HG03108 (cell line): ENCODE data around the gene LPP.

Experiments
- ATAC-seq: cut with Tn5 transposase; IDR thresholded peaks from one replicate; pipeline ENCODE4 v1.9.1; 2021; ENCODE audit warnings: moderate library complexity; ENCODE audit not compliant: unreplicated experiment

The LPP gene

DNA sequence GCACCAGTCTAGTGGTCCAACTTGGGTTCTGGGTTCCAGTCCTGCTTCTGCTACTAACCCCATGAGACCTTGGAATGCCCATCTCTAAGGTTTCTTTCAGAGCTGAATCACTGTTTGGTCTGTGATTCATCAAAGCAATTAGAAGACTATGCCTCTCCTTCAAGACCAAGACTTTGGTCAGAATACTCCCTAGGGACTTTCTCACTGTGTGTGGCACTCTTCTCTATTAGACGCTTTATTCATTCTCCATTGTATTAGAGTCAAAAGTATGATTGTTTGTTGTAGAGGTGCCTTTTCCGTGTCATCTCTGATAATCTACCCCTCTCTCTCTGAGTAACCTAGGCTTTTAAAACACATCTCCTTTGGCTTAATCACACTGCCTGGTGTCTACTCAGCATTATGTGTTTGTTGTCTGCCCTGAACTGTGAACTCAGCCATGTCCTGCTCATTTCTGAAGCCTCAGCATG lies 90.5 kb downstream of the LPP start:
- ATAC-seq = no peak

DNA sequence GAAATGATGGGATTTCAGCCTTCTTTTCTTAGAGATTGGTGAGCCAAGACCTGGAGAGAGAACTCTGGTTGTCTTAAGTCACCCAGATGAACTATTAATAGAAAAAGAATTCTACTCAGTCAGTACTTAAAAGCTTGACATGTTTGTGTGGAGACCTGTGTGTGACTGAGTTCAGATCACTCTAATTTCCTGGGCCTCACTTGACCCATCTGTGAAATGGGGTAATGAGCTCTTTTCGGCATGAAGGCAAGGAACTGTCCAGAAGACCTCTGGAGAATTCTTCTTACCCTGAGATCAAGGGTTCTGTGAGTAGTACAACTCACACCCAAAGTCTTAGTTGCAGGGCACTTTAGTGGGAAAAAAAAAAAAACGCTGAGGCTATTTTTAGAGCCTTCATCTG lies 92.9 kb downstream of the LPP start:
- ATAC-seq = no peak

DNA sequence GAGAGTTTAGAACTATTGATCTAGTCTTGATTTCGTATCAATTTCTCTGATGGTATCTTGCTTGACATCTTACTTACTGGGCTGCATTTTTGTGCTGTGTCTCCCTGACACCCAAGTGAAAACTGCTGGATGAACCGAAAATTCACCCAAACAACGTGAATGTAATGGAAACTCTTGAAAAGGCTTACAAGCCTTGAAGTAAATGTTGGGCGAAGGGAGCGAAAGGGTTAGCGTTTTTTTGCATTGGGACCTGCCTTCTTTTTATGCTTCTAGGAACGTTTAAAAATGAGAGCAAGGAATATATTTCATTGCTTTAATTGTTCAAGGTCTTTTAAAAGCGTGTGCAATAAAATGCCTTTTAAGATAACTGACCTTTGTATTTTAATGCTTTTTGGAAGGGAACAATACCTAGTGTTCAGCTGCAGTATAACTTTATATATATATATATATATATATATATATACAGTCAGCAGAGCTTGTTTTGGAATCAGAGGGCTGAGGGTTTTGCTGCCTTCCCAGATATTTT lies 94.1 kb downstream of the LPP start:
- ATAC-seq = no peak

DNA sequence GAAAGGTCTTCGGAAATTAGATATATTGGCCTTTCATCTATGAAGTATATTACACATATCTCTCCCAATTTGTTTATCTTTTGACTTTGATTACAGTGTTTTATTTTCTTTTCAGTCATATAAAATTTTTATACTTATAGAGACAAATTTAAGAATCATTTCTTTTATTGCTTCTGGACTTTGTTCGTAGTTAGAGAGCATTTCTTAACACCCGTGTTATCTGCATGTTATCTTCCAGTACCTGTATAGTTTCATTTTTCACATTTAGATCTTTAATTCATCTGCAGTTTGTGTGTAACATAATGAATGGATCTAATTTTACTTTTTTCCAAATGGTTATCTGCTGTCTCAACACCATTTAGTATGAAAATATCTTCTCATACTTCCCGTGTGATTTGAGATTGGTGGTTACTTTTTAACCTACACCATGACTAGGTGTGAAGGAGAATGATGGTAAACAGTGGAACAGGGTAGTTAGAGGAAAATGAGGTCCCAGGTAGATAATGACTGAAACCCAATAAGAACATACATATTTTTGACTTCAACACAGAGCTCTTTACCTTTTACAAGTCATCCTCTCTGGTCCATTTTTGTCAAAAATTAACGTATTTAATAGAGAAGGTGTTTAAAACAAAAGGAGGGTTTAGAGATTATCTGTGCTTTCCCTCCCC lies 99.3 kb downstream of the LPP start:
- ATAC-seq = no peak

DNA sequence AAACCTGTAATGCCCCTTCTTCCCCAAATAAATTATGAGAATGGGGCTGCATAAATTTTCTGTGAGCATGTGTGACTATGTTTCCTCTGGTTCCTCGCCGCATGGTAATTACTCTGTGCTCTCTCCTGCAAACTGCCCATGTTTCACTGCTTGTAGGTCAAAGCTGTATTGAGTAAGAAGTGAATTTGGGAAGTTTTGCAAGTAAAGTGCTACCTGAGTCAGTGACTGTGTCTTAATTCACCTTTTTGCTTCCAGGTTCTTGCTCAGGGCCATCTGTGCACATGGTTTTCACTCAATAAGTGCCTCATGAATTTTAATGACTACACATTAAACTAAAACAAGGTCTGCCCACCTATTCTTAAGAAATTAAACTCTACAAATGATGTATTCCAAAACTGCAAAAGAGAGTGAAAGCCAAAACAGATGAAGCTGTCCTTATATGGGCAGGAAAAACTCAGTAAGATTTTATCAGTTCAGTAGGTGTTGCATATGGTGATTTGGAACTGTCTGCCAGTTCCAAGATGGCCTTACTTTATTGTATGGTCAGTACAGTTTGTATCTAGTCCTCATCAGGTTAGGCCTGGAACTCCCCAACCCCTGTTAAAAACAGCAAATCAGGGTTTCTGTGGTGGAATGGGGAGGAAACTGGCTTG lies 100.0 kb downstream of the LPP start:
- no peak for ATAC-seq

DNA sequence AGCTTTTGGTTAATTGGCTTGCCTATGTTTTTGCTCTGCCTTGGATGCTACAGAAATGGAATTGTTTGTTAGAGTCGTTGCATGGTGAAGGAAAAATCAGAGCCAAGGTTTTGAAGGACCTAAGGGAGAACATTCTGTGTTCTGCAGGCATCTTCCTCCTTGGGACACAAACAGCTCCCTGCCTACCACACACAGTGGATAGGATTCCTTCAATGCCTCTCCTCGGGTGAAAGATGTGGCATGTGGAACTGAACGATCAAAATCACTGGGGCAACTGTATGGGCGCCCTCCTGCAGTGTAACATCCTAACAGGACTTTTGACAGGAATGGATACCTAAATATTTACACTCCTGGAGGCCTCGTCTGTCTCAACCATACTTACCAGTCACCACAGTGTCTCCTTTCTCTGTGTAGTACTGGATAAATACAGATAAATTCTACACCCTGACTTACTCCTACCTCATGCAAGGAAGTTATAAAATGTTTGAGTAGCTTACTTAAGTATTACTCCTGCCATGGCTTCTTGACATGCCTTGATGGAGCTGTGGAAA lies 100.6 kb downstream of the LPP start:
- no peak for ATAC-seq

DNA sequence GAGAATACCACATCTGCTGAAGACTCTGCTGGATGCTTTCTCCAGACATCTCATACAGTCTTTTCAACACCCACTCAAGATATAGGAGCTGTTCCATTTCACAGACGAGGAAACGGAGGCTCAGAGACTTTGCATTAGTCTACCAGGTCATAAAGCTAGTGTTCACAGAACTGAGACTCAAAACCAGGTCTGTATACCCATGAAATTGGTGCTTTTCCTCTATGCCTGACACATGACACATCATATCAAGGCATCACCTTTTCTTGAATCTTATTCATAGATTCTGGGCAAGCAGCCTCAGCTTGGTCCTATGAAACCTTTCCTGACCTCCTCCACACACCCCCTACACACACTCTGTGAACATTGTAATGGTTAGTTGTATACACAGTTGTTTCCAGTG lies 101.2 kb downstream of the LPP start:
- no peak for ATAC-seq

DNA sequence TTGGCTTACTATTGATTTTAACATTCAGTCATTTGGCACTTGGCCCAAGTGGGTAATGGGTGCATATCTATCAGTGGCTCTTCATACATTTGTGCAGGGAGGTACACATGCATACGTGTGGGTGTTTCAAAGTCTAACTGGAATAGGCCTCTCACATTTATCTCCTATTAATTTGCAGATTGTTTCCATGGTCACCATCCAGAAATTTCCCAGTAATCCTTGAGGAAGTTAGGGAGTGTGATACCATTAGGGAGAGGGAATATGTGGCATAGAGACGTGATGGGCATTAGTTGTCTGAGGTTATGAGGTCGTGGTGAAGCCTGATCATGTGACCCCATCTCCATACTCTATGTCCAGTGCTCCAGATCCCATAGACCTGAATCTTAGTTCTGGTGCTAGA lies 102.8 kb downstream of the LPP start:
- no peak for ATAC-seq

DNA sequence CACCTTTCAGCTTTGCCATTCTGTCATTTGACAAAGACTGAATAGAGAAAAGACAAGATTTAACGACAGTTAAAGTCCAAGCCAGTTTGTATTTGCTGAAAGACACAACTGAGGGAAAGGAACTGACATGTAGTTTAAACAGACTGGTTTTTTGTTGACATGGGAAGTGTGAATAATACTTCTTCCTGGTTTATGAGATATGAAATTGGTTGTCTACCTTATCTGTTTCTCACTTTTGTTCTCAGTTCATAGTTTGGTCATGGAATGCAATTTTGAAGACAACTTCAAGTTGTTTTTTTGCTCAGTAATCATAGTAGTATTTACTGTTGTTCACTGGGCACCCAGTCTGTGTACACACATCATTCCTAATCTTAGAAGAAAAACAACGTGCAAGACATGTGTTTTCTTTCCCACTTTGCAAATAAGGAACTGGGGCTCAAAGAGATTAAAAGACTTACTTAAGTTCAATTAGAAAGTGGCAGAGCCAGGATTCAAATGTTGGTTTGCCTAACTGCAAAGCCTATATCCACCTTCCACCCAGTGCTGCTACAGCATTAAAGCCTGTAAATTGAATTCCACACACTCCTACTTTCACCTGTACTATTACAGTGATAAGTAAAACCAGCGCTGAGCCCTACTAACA lies 103.5 kb downstream of the LPP start:
- ATAC-seq = no peak

DNA sequence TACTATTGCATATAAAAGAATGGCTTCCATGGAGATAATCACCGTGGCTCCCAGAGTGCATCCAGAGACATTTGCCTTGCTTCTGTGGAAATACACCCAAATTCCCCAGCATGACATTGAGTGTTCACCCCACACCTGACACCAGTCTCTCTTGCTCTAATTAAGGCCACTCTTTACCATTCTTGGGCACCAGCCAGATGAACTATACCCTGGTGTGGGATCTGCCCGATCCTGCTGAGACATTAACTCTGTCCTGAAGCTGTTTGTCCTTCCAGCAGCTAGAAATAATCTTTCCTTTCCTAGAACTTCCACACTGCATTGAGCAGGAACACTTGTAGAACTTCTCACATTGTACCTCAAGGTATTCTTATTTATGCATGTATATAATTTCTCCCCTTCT lies 105.2 kb downstream of the LPP start:
- no peak for ATAC-seq

DNA sequence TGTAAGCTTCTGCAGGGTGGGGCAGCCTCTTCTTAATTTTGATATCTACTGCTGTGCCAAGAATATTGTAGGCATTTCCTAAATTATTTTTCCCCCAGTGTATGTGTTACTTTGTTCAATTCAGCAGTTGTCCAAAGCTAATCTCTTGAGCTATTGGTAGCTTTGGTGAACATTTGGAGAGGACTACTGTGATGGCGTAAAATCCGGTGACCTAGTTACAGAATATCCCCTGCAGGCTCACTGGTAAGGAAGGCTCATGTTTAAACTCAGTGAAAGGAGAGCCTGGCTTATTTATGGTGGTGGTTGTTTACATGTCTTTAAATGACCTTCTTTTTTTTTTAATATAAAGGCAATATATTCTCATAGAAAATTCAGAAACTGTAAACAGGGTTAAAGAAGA lies 105.6 kb downstream of the LPP start:
- ATAC-seq = no peak

DNA sequence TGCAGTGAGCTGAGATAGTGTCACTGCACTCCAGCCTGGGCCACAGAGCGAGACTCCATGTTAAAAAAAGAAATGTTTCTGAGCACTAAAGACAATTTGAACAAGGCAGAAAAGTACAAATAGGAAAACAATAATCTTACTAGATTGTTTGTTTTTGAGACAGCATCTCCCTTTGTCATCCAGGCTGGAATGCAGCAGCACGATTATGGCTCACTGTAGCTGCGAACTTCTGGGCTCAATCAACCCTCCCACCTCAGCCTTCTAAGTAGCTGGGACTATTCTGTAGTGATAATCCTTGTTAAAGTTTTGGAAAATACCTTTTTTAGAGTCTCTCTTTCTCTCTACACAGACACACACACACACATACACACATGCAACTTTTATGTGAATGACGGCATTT lies 107.1 kb downstream of the LPP start:
- ATAC-seq = no peak

DNA sequence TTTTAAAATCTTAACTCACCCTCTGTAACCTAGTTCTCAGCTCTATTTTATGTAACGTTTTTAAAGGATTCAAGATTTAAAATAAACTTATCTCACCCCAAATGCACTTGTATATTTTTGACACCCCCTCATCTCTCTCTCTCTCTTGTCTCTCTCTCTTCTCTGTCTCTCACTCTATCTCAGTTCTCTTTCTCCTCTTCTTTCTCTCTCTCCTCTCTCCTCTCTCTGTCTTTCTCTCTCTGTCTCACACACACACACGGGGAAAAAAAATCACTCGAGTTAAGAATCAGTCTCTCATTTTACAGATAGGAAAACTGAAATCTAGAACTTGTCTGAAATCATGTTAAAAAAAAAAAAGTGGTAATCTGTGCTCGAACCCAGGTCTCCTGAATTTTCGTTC lies 108.5 kb downstream of the LPP start:
- ATAC-seq = no peak

DNA sequence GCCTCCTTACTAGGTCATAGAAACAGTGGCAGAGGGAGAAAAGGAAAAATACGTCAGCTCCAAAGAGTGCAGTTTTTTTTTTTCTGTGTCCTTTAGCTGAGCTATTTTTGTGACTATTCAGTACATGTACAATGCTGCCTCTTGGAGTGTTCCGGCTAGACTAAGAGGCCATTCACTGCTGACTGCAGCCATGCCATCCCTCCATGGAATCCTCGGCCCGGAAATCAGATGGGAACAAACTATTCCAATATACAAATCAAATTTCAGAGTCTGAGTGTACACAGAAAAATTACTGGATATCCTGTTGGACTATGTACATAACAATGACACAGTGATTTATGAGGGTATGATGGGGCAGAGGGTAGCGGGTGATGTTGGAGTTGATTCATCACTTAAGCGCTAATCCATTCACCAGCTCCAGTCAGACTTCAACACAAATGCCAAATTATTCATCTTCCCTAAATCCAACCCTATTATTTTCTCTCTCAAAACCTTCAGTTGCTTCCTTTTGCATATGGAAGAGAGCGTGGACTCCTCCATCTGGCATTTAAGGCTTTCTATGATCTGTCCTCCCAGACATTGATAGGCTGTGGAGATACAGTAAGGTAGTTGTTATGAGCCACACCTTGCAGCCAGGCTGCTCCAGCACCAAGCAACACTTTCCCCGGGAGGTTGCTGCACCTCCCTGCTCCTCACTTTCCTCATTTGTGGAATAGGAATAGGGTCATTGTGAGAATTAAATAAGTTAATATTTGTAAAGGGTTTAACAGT lies 109.1 kb downstream of the LPP start:
- no peak for ATAC-seq

DNA sequence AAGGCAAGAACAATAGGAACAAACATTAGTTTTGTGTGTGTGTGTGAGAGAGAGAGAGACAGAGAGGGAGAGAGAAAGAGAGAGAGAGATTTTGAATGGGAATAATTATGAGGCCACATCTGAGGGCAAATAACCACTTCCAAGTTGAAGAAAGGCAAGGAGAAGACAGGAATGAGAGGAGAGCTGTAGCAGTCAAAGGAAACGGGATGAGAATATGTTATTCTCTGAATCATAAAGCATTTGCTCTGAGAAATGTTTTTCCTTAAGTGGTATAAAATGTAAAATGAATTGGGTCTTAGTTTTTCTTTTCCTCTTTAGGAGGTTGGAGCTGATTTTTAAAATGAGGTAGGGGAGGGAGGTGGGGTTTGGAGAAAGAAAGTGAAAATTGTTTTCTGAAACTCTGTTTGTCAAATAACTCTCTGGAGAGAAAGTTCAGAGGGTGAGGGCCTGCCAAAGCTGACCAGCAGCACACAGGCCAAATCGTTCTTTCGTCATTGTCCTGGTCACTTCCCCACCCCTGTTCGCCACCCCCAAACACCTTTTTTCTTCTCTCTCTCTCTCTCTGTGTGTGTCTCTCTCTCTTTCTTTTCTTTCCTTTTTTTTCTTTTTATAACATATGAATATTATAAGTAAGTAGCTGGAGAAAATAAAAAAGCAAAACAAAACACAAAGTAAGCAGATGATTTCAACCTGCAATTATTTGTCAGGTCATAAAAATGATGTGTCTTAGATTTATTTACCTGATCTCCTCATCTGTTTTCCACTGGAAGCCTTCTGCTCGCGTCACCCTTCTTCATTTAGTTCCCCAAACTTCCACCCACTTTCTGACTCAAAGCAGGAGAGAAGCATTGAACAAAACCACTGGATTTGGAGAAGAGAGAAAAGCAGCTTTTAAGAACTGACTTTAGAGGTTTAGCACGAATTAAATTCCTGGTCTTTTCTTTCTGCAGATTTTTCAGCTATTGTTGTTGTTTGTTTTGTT lies 110.6 kb downstream of the LPP start:
- ATAC-seq = no peak

DNA sequence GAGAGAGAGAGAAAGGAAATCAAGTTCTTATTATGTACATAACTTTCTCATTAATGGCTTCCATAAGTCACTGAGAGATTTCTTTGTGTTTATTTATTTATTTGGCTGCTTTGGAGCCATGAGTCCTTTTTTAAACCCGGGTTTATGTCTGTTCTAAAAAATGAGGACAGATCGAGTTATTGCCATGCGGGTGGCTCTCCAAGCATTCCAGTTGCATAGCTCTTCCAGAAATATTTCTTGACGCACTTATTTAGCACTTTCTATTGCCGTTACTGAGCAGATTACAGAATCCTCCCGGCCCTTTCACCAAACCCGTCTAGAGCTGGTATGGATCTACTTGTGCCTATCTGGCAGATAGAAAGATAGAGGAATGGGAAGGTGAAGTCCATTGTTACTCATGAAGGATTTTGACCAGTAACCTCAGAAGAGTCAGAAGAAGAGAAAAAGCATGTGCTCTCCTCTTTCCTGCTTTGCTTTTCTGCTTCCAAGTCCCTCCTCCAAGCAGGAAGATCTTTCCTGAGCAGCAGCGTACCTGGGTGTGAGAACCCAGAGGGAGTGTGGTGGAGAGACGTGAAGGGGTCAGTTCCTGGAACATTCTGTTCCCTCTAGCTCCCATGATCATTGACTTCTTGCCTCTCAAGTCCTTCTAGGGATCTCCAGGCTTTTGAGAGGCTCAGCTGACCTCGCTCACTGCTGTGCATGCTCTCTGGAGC lies 112.8 kb downstream of the LPP start:
- no peak for ATAC-seq

DNA sequence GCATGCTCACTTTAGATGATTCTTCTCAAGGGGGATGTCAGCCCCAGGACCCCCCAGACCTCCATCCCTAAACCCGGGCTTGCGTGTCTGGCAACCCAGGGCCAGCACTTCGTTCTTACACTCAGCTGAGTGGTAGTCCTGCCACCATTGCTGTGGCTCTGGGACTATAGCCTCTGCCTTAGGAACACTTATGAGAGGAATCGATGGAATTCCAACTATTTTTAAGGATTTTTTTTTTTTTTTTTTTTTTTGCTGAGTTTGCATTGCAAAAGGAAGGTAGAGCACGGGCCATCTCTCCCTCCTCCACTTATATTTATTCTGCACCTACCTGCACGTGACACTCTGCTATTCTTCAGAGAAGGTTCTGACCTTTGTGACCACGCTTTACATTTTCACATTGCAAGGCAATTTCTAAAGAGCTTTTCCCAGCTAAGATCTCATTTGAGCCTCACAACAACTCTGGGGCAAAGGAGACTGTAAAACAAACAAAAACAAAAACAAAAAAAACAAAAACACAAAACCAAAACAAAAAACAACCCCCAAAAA lies 113.9 kb downstream of the LPP start:
- no peak for ATAC-seq

DNA sequence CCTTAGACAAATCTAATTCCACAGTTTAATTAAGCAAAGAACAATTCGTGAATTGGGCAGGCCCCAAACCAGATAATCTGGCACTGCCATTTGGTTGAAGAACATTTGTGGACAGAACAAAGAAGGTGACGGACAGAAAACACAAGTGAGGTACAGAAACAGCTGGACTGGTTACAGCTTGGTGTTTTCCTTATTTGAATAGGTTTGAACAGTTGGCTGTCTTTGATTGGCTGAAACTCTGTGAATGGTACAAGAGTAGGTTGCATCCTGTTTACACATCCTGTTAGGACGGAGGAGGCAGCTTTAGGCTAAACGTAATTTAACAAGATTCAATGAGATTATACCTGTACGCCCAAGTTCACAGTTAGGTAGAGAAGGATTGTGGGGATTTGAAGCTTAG lies 114.4 kb downstream of the LPP start:
- ATAC-seq = no peak

DNA sequence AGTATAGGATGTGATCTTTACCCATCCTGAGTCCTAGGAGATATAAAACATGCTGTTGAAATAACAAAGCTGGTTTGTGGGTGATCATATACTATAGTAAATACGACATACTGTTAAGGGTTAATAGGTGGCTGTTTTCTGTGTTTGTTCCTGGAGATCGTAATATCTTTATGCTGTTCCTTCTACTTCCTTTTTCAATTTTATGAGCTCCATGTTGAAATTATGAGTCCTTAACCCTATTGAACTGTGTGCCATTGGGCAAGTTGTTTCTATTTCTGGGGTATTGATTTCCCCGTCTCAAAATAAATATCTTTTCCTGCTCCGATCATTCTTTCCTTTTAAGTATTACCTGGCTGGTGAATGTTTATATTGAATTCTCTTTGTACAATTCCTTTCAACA lies 115.1 kb downstream of the LPP start:
- ATAC-seq = no peak
